HG02973 (cell line): ENCODE results near the gene PGGHG.

Source experiments
- ATAC-seq: cut with Tn5 transposase; IDR thresholded peaks from one replicate; pipeline ENCODE4 v1.9.1; 2021; ENCODE audit warnings: moderate library complexity; ENCODE audit not compliant: unreplicated experiment

Gene PGGHG

GRCh38 chr11:288478-289397 lies at the start of gene PGGHG:
PGGHG (plus strand) TSS chr11:289126; CDS start chr11:289817, 691 bp downstream.
- no peak for ATAC-seq

- no peak for ATAC-seq
These were observed 48.6 kb upstream of the PGGHG start for GRCh38 chr11:240315-240714.

DNA sequence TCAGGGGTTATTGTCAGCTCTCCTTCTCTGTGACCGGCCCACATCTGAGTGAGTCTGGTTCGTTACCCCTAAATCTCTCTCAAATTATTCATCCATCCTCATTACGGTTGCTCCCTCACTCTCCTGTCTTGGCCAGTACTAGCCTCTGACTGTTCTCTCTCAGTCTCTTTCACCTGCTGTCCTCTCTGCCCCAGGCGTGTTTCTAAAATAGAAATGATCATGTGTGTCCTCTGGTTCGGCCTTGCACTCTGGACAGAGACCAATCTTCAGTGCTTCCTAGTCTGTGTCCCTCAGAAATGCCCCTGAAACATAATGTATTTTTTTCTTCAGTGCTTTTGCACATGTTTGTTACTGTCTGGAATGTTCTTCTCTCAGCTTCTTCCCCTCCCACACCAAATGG lies 47.3 kb upstream of the PGGHG start:
- no peak for ATAC-seq

- no peak for ATAC-seq
These were observed 44.5 kb upstream of the PGGHG start for GRCh38 chr11:244376-244775.

- no peak for ATAC-seq
These were observed 39.9 kb upstream of the PGGHG start for GRCh38 chr11:249062-249461.

DNA sequence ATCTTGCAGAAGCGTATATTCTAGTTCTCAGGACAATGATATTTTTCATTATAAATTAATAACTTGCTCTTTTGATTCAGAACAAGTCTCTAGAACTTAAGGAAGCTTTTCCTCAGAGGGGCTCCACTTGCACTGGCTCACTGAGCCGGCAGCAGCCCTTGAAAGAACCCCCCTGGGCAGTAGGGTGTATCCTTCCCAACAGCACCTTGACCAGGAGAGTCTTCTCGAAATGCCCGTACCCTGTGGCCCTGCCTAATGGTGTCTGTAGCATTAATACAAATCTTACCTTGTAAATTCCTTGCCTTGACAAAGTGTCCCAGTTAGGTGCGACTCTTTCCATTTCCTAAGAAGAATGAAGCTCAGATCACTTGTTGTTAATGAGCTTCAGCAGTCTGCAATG lies 38.7 kb upstream of the PGGHG start:
- ATAC-seq: no peak

GRCh38 chr11:250740-251299 lies 38.1 kb upstream of the PGGHG start:
- ATAC-seq: no peak

GRCh38 chr11:251550-251949 lies 37.4 kb upstream of the PGGHG start:
- ATAC-seq: no peak

GRCh38 chr11:252666-253065 lies 36.3 kb upstream of the PGGHG start:
- ATAC-seq: no peak

- no peak for ATAC-seq
These were observed 35.6 kb upstream of the PGGHG start for GRCh38 chr11:253160-253885.

DNA sequence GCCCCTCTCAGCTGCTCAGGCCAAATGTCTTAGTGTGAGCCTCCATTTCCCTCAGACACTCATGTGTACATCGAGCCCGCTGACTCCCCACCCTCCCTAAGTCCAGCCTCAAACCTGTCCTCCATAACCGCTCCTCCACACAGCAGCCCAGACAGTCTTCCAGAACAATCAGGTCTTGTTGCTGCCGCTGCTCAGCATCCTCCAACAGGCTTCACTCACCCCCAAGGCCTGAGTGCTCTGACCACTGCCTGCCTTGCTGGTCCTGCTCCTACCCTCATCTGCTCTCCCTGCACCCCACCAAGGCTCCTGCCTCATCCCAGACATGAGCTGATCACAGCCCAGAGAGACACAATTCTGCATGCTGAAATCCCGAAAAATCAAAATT lies 35.0 kb upstream of the PGGHG start:
- no peak for ATAC-seq

- no peak for ATAC-seq
These were observed 33.8 kb upstream of the PGGHG start for GRCh38 chr11:255176-255575.

DNA sequence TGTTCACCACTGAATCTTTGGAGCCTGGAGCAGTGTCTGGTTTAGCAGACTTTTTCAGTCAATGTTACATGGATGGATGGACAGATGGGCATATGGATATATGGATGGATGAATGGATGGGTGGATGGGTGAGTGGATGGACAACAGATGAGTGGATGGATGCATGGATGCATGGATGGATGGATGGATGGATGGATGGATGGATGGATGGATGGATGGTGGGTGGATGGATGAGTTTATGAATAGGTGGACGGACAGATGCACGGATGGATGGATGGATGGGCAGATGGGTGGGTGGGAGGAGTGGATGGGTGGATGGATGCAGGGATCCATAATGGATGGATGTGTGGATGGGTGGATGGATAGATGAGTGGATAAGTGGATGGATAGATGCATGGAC lies 33.1 kb upstream of the PGGHG start:
- no peak for ATAC-seq

- no peak for ATAC-seq
These were observed 31.8 kb upstream of the PGGHG start for GRCh38 chr11:256952-257737.

GRCh38 chr11:257766-258493 lies 31.0 kb upstream of the PGGHG start:
- no peak for ATAC-seq

- no peak for ATAC-seq
These were observed 29.5 kb upstream of the PGGHG start for GRCh38 chr11:259413-259812.

DNA sequence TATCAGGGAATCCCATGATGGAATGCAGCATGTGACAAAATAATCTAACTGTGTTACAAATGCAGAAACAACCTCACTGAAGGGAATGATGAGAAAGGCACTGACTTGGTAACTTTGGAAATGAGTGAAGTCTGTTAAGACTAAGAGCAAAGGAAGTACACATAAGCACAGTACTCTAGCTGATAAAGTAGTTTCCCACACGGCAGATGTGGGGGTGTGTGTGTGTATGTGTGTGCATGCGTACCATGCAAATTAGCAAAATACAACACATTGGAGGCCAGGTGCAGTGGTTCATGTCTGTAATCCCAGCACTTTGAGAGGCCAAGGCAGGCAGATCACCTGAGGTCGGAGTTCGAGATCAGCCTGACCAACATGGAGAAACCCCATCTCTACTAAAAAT lies 27.3 kb upstream of the PGGHG start:
- no peak for ATAC-seq

DNA sequence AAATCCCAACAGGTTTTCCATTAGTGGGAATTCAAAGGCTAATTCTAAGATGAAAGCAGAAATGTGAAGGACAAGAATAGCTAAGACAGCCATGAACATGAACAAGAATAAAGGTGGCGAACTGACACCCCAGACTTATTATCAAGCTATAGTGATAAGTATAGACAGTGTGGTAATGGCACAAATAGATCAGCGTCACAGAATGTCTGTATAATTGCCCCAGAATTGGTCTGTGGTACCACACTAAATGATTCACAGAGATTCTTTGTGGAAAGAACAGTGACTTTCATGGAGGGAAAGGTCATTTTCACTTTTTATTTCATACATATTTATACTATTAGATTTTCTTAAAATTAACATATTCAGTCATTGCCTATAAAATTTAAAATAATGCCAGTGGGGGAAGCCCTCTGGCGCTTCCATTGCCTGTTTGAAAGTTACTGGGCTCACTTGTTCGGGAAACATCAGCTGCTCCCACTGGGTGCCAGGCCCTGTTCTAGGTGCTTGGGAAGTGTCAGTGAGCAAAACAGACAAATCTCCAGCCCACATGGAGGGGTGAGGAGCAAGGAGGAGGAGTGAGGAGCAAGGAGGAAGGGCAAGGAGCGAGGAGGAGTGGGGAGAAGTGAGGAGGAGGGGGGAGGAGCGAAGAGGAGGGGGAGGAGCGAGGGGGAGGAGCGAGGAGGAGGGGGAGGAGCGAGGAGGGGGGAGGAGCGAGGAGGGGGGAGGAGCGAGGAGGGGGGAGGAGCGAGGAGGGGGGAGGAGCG lies 22.1 kb upstream of the PGGHG start:
- ATAC-seq: no peak

DNA sequence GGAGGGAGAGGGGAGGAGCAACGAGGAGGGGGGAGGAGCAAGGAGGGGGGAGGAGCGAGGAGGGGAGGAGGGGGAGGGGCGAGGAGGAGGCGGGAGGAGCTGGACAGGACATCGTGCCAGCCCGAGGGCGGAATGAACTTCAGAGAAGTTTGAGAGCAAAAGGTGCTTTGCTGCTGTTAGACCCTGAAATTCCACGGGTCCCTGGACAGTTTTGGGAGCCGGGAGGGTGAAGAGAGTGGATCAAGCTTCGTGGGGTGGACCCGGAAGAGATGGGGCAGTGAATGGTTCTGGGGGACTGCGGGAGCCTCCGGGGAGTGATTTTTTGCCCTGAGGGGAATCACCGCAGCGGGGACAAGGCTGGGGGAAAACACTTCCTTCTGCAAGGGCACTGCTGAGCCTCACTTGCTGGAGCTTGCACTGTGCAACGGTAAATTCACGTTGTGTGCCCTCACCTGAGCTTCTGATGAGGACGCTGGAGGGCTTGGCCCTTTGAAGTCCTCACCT lies 21.4 kb upstream of the PGGHG start:
- no peak for ATAC-seq
